Neural progenitor cell (in vitro differentiated cells): Measurements from ENCODE around the gene SH3BP5.

ENCODE experiments used
- EZH2 ChIP-seq: fragments of 200-600 bp; sonication (generic); IDR thresholded peaks from 2 replicates; pipeline ENCODE4 v1.6.1; 2017; ENCODE audit warnings: antibody characterized with exemption, mild to moderate bottlenecking, moderate library complexity
- EZH2phosphoT487 ChIP-seq: fragments of 200-600 bp; sonication (generic); IDR thresholded peaks from 2 replicates; pipeline ENCODE4 v1.6.1; 2017; ENCODE audit warnings: antibody characterized with exemption
- TF ChIP-seq, protein P1 (sequence below): fragments of 200-600 bp; sonication (generic); IDR thresholded peaks from 2 replicates; pipeline ENCODE4 v1.5.1; 2017; ENCODE audit warnings: antibody characterized with exemption, mild to moderate bottlenecking

DNA sequence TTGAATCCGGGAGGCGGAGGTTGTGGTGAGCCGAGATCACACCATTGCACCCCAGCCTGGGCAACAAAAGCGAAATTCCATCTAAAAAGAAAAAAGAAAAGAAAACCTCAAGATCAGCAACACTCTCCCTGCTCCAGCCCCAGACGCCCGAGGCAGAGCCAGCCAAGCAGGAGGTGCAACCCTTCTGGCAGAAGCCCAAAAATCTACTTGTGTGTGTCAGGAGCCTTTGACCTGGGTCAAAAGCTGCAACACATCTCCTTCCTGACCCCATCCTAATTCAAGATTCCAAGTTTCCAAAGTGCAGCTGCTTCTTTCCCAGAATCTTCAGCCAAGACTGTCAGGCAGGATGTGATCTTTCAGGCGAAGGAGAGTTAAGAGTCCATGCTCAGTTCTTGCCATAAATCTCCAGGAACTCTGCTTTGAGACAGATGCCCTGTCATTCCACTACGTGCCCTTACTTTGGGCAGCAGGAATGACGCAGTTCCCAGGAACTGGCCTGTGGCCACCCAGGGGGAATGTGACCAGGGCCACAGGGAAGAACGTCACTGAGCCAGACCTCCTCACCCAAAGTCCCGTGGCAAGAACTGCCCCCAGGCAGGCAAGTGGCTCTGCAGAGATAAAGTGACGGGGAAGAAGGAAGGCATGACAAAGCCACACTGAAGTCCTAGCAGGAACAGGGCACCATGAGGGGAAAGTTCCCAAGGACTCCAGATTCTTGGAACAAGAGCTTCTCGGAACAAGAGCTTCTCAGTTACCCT, 39.4 kb downstream of the SH3BP5 start:
- TF ChIP-seq, protein P1, sequence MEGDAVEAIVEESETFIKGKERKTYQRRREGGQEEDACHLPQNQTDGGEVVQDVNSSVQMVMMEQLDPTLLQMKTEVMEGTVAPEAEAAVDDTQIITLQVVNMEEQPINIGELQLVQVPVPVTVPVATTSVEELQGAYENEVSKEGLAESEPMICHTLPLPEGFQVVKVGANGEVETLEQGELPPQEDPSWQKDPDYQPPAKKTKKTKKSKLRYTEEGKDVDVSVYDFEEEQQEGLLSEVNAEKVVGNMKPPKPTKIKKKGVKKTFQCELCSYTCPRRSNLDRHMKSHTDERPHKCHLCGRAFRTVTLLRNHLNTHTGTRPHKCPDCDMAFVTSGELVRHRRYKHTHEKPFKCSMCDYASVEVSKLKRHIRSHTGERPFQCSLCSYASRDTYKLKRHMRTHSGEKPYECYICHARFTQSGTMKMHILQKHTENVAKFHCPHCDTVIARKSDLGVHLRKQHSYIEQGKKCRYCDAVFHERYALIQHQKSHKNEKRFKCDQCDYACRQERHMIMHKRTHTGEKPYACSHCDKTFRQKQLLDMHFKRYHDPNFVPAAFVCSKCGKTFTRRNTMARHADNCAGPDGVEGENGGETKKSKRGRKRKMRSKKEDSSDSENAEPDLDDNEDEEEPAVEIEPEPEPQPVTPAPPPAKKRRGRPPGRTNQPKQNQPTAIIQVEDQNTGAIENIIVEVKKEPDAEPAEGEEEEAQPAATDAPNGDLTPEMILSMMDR, result no peak
- TF ChIP-seq EZH2 (no peak), EZH2phosphoT487 (no peak)
